GM19238 (cell line): ENCODE results near the gene AOAH.

Experiments used
- DNase-seq: peaks from one replicate; pipeline ENCODE4 v3.0.0; 2011; ENCODE audit warnings: low spot score; ENCODE audit not compliant: insufficient read length

The AOAH gene

GRCh38 chr7:36635091-36635490, 89.2 kb downstream of the AOAH start:
- DNase-seq: no peak

- DNase-seq: no peak
Measured at GRCh38 chr7:36633377-36633776, 90.9 kb downstream of the AOAH start.

- no peak for DNase-seq
Measured at GRCh38 chr7:36630112-36630650, 94.1 kb downstream of the AOAH start.

- DNase-seq: no peak
Measured at GRCh38 chr7:36629351-36629750, 94.9 kb downstream of the AOAH start.

GRCh38 chr7:36627836-36628235, 96.5 kb downstream of the AOAH start:
- no peak for DNase-seq

GRCh38 chr7:36626111-36626510, 98.2 kb downstream of the AOAH start:
- no peak for DNase-seq

GRCh38 chr7:36625247-36625646, 99.0 kb downstream of the AOAH start:
- no peak for DNase-seq

GRCh38 chr7:36623247-36623646, 101.0 kb downstream of the AOAH start:
- no peak for DNase-seq

- no peak for DNase-seq
Measured at GRCh38 chr7:36621396-36621795, 102.9 kb downstream of the AOAH start.

- DNase-seq: no peak
Measured at GRCh38 chr7:36620166-36620708, 104.1 kb downstream of the AOAH start.

- no peak for DNase-seq
Measured at GRCh38 chr7:36617408-36617807, 106.9 kb downstream of the AOAH start.

- no peak for DNase-seq
Measured at GRCh38 chr7:36615852-36616540, 108.3 kb downstream of the AOAH start.

- DNase-seq: no peak
Measured at GRCh38 chr7:36614959-36615358, 109.3 kb downstream of the AOAH start.

GRCh38 chr7:36613031-36613614, 111.2 kb downstream of the AOAH start:
- no peak for DNase-seq

- no peak for DNase-seq
Measured at GRCh38 chr7:36611703-36612102, 112.6 kb downstream of the AOAH start.

GRCh38 chr7:36607721-36608095, 116.6 kb downstream of the AOAH start:
- no peak for DNase-seq

- DNase-seq: no peak
Measured at GRCh38 chr7:36606976-36607720, 117.1 kb downstream of the AOAH start.

- DNase-seq: no peak
Measured at GRCh38 chr7:36606153-36606975, 117.9 kb downstream of the AOAH start.

- no peak for DNase-seq
Measured at GRCh38 chr7:36605261-36606051, 118.8 kb downstream of the AOAH start.

- DNase-seq: no peak
Measured at GRCh38 chr7:36604806-36605205, 119.5 kb downstream of the AOAH start.
